Activated CD8-positive, alpha-beta T cell treated with anti-CD3 and anti-CD28 coated beads for 36 hours (primary cell): ENCODE results near the gene RAC3. TPM values are rescaled to one million over a fixed set of nuclear protein-coding genes. Genes with fewer than 3 reads are reported as not detected.

ENCODE experiments used
- ATAC-seq: fragments of 200-7000 bp; cut with Tn5 transposase; one replicate; pipeline ENCODE4 v1.10.0; 2021; ENCODE audit warnings: mild to moderate bottlenecking, moderate library complexity
- CTCF ChIA-PET: fragments of 350-600 bp; sonication (Branson Sonifier 250); formaldehyde crosslinking; loops from one replicate; lab custom pipeline; 2021; ENCODE audit warnings: antibody characterized with exemption; lab: Charles Lee
- POLR2A ChIA-PET: fragments of 350-600 bp; sonication (Branson Sonifier 250); formaldehyde crosslinking; loops from one replicate; lab custom pipeline; 2021; ENCODE audit warnings: antibody characterized with exemption; lab: Charles Lee
- DNase-seq: peaks from one replicate; pipeline ENCODE4 v3.0.0-alpha.2; 2020
- H3K27ac Mint-ChIP-seq: one replicate; pipeline ENCODE4 v1.8.0; 2021; ENCODE audit warnings: mild to moderate bottlenecking, mixed read lengths
- H3K27me3 Mint-ChIP-seq: one replicate; pipeline ENCODE4 v1.8.0; 2021; ENCODE audit warnings: mixed read lengths
- H3K36me3 Mint-ChIP-seq: one replicate; pipeline ENCODE4 v1.8.0; 2021; ENCODE audit warnings: low read depth, mixed read lengths
- H3K4me1 Mint-ChIP-seq: one replicate; pipeline ENCODE4 v1.8.0; 2021; ENCODE audit warnings: low read depth, mixed read lengths
- H3K4me3 Mint-ChIP-seq: one replicate; pipeline ENCODE4 v1.8.0; 2021; ENCODE audit warnings: mild to moderate bottlenecking, moderate library complexity, mixed read lengths
- H3K9me3 Mint-ChIP-seq: one replicate; pipeline ENCODE4 v1.8.0; 2021; ENCODE audit warnings: mixed read lengths
- intact Hi-C: fragments of 100-400 bp; cut with micrococcal nuclease; formaldehyde crosslinking; loops from one replicate; pipeline ENCODE4 v1.10.0; 2022
- total RNA-seq, 2 experiments: library from RNA; stranded (reverse); gene quantifications; one replicate each; pipeline ENCODE4 v1.2.3, GENCODE V29; 2021
- TF ChIP-seq, protein P1 (sequence below): fragments of 200-600 bp; IDR thresholded peaks from one replicate; pipeline ENCODE4 v1.8.0; 2022; ENCODE audit warnings: antibody characterized with exemption, mild to moderate bottlenecking

RAC3 gene
- total RNA-seq, 2 experiments from 2014 or later: 5.5 to 5.8 TPM

DNA sequence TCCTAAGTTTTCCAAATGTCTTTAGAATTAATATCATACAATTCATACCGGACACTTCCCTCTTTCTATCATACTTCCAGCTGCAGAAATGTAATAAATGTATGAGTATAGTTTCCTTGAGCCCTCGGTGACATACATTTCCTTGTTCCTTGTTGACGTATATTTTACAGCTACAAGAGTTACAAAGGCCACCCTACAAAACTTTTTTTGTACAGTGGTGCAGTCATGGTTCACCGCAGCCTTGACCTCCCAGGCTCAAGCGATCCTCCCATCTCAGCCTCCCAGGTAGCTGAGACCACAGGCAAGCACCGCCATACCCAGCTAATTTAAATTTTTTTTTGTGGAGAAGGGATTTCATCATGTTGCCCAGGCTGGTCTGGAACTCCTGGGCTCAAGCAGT is 41.3 kb downstream of the RAC3 start:
- ATAC-seq: no peak
- no peaks in the 10 kb centered on the region for H3K4me1 Mint-ChIP-seq
- H3K4me3 Mint-ChIP-seq: no peak overlapping the region
- intact Hi-C loops: no loop called here
- TF ChIP-seq, protein P1, sequence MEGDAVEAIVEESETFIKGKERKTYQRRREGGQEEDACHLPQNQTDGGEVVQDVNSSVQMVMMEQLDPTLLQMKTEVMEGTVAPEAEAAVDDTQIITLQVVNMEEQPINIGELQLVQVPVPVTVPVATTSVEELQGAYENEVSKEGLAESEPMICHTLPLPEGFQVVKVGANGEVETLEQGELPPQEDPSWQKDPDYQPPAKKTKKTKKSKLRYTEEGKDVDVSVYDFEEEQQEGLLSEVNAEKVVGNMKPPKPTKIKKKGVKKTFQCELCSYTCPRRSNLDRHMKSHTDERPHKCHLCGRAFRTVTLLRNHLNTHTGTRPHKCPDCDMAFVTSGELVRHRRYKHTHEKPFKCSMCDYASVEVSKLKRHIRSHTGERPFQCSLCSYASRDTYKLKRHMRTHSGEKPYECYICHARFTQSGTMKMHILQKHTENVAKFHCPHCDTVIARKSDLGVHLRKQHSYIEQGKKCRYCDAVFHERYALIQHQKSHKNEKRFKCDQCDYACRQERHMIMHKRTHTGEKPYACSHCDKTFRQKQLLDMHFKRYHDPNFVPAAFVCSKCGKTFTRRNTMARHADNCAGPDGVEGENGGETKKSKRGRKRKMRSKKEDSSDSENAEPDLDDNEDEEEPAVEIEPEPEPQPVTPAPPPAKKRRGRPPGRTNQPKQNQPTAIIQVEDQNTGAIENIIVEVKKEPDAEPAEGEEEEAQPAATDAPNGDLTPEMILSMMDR: no peak
- H3K27ac Mint-ChIP-seq: no peak overlapping the region
- H3K27me3 Mint-ChIP-seq: no peaks in the 10 kb centered on the region
- no peak for DNase-seq
- H3K36me3 Mint-ChIP-seq: no peaks in the 10 kb centered on the region
- no peaks in the 10 kb centered on the region for H3K9me3 Mint-ChIP-seq
- POLR2A ChIA-PET: interaction anchor here (0.6 kb wide), 1 partner anchor 118 kb away, joined by 3 read pairs; no protein-coding TSS in a partner anchor
- CTCF ChIA-PET: no interaction called here

- Mint-ChIP-seq H3K9me3 (no peaks in the 10 kb centered on the region), H3K27me3 (no peaks in the 10 kb centered on the region), H3K4me3 (no peak overlapping the region), H3K4me1 (no peaks in the 10 kb centered on the region), H3K27ac (no peak overlapping the region), H3K36me3 (peaks cover 3% of the 10 kb centered on the region)
- intact Hi-C loops: no loop called here
- ATAC-seq: no peak
- DNase-seq: no peak
- TF ChIP-seq, protein P1: no peak
- CTCF ChIA-PET: no interaction called here
- POLR2A ChIA-PET: interaction anchor here (1.3 kb wide), 1 partner anchor 9 kb away, joined by 5 read pairs; no protein-coding TSS in a partner anchor
Measured at GRCh38 chr17:82073446-82073845, 42.0 kb downstream of the RAC3 start.

- ChIA-PET POLR2A (interaction anchor here (0.9 to 2.1 kb wide), 9 partner anchors 10 to 46 kb away, joined by 3 to 14 read pairs (median 5); partner anchors contain the start of genes DCXR and DUS1L), CTCF (interaction anchor here (1.1 kb wide), 1 partner anchor 39 kb away, joined by 3 read pairs; the partner anchor contains the start of gene DCXR)
- H3K9me3 Mint-ChIP-seq: no peaks in the 10 kb centered on the region
- TF ChIP-seq, protein P1: no peak
- H3K27ac Mint-ChIP-seq: no peak overlapping the region
- intact Hi-C loops: no loop called here
- no peaks in the 10 kb centered on the region for H3K27me3 Mint-ChIP-seq
- H3K4me3 Mint-ChIP-seq: no peak overlapping the region
- ATAC-seq (no peak), DNase-seq (no peak)
- peaks cover 8% of the 10 kb centered on the region for H3K36me3 Mint-ChIP-seq
- no peaks in the 10 kb centered on the region for H3K4me1 Mint-ChIP-seq
Measured at GRCh38 chr17:82076018-82076784, 44.7 kb downstream of the RAC3 start.

GRCh38 chr17:82076785-82077591 is 45.5 kb downstream of the RAC3 start:
- no peak overlapping the region for H3K27ac Mint-ChIP-seq
- DNase-seq: no peak
- H3K36me3 Mint-ChIP-seq: peaks cover 8% of the 10 kb centered on the region
- H3K27me3 Mint-ChIP-seq: no peaks in the 10 kb centered on the region
- TF ChIP-seq, protein P1: no peak
- ChIA-PET POLR2A (interaction anchor here (0.9 to 2.1 kb wide), 10 partner anchors 10 to 210 kb away, joined by 3 to 14 read pairs (median 4); partner anchors contain the start of genes DCXR and DUS1L), CTCF (interaction anchor here (1.1 kb wide), 1 partner anchor 40 kb away, joined by 3 read pairs; the partner anchor contains the start of gene DCXR)
- peak; percentile 34 for ATAC-seq
- H3K4me3 Mint-ChIP-seq: no peak overlapping the region
- intact Hi-C loops: no loop called here
- H3K4me1 Mint-ChIP-seq: no peaks in the 10 kb centered on the region
- no peaks in the 10 kb centered on the region for H3K9me3 Mint-ChIP-seq
